Measurements from ENCODE around the gene GNA15. TPM values are rescaled to one million over a fixed set of nuclear protein-coding genes. Genes with fewer than 3 reads are reported as not detected.

The GNA15 gene
- total RNA-seq, 3 donors from 2014 or later, result 1.9 to 6.2 (median 4.3) TPM

- Histone ChIP-seq H3K9me3 (no peaks in the 10 kb centered on the region), H3K4me3 (no peak overlapping the region), H3K36me3 (ENCODE audit: low read depth) (no peaks in the 10 kb centered on the region), H3K4me1 (ENCODE audit: low read depth) (peaks cover 48% of the 10 kb centered on the region)
- no peak for ATAC-seq
- intact Hi-C loops (cut with DNase I, micrococcal nuclease), result no loop called here
- DNase-seq, result peak; percentile 45 to 63 (median 61)
- no peak for TF ChIP-seq CTCF (IDR thresholded peaks at IDR 0.05)
Measured at GRCh38 chr19:3096267-3096901, 39.4 kb upstream of the GNA15 start.

- no peak overlapping the region for H3K4me3 ChIP-seq
- DNase-seq (peak in 1 of 3 donors; percentile 62), ATAC-seq (no peak)
- no peaks in the 10 kb centered on the region for H3K9me3 ChIP-seq
- peaks cover 49% of the 10 kb centered on the region for H3K4me1 ChIP-seq (ENCODE audit: low read depth)
- intact Hi-C loops (cut with DNase I, micrococcal nuclease), result no loop called here
- no peak for TF ChIP-seq CTCF (IDR thresholded peaks at IDR 0.05)
- no peaks in the 10 kb centered on the region for H3K36me3 ChIP-seq (ENCODE audit: low read depth)
Measured at GRCh38 chr19:3096902-3097326, 38.9 kb upstream of the GNA15 start.

GRCh38 chr19:3097442-3097871 is 38.4 kb upstream of the GNA15 start:
- peak; percentile 18 for ATAC-seq
- intact Hi-C loops (cut with DNase I, micrococcal nuclease), result no loop called here
- H3K36me3 ChIP-seq (ENCODE audit: low read depth), result no peaks in the 10 kb centered on the region

DNA sequence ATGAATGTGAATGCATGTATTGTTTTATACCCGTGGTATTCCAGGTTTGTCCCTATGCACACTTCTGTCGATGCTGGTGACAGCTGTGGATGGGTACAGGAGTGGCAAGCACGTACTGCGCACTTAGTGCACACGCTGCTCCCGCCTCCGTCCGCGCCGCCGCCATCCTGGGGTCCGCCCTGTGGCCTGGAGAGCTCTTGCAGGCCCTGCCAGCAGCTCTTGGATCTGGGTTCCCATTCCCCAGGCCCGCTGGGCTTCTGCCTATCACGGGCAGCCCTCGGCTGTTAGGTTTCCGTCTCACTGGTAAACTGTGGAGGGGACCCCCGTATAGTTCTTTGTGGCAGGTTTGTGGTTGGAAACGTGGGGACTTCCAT is 37.7 kb upstream of the GNA15 start:
- H3K4me1 ChIP-seq (ENCODE audit: low read depth), result peaks cover 59% of the 10 kb centered on the region
- H3K9me3 ChIP-seq, result no peaks in the 10 kb centered on the region
- no peaks in the 10 kb centered on the region for H3K36me3 ChIP-seq (ENCODE audit: low read depth)
- ATAC-seq, result peak; percentile 16
- intact Hi-C loops (cut with DNase I, micrococcal nuclease), result no loop called here
- TF ChIP-seq CTCF (IDR thresholded peaks at IDR 0.05), result no peak
- H3K4me3 ChIP-seq, result no peak overlapping the region
- DNase-seq, result peak in 1 of 3 donors; percentile 63

More at GRCh38 chr19:3097442-3097871, 38.4 kb upstream of the GNA15 start:
- no peak for TF ChIP-seq CTCF (IDR thresholded peaks at IDR 0.05)
- no peak overlapping the region for H3K4me3 ChIP-seq
- H3K4me1 ChIP-seq (ENCODE audit: low read depth), result peaks cover 53% of the 10 kb centered on the region
- peak; percentile 61 to 66 (median 62) for DNase-seq
- no peaks in the 10 kb centered on the region for H3K9me3 ChIP-seq

DNA sequence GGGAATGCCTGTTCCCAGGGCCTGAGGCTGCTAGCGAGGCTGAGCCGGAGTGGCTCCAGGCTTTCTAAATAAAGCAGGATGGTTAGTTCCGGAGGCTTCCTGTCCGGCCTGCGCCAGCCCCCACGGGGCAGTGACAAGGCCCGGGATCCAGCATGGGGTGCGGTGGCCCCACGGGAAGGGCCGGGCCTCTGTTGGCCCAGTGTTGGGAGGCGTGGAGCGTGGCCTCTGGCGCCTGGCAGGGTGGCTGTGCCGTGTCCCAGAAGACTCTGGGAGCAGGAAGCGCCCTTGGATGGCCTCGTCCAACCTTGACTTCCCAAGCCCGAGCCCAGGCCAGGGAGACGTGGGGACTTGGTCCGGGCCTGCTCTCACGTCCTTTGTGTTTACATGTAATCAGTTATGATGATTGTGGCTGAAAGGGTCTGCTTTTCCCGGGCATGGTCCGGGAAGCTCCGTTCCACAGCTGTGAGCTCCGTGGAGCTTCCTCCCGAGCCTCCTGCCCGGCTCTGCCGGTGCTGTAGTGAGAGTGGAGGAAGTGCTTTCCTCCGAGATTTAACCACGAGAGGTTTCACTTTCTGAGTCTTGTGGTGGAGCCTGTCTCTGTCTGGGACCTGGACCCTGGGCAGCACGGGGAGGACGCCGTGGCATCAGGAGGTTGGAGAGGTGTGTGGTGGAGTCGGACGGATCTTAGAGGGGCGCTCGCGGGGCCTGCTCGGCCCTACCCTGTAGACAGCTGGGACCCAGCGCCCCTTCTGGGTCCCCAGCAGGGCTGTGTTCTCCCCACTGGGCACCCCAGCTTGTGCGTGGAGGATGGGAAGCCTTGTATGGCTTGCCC is 37.1 kb upstream of the GNA15 start:
- H3K9me3 ChIP-seq, result no peaks in the 10 kb centered on the region
- intact Hi-C loops (cut with DNase I, micrococcal nuclease), result no loop called here
- peaks cover 65% of the 10 kb centered on the region for H3K4me1 ChIP-seq (ENCODE audit: low read depth)
- ATAC-seq (peak; percentile 32), DNase-seq (peak; percentile 60 to 71 (median 70))
- H3K4me3 ChIP-seq, result no peak overlapping the region
- TF ChIP-seq CTCF (IDR thresholded peaks at IDR 0.05), result no peak
- H3K36me3 ChIP-seq (ENCODE audit: low read depth), result no peaks in the 10 kb centered on the region
